ENCODE data around the gene MECR.

GRCh38 chr1:29222686-29223085, 8.0 kb downstream of the MECR start:
- TF ChIP-seq EZH2phosphoT487 (IDR thresholded peaks at IDR 0.05; ENCODE audit: borderline replicate concordance, low read length): no peak
- no peak for TF ChIP-seq CTCF (IDR thresholded peaks at IDR 0.05; ENCODE audit: low read depth, low read length, poor library complexity, severe bottlenecking)
